ENCODE measurements around the gene HERC4. TPM values are rescaled to one million over a fixed set of nuclear protein-coding genes. Genes with fewer than 3 reads are reported as not detected.

Gene HERC4
- polyA plus RNA-seq, 1 donor from 2014 or later: 45.6 TPM

GRCh38 chr10:68043030-68043429, 32.1 kb downstream of the HERC4 start:
- H3K9me2 ChIP-seq (ENCODE audit: insufficient read depth, low read length): no peaks in the 10 kb centered on the region
- no peaks in the 10 kb centered on the region for H4K20me1 ChIP-seq (ENCODE audit: insufficient read depth)
- no peaks in the 10 kb centered on the region for H3F3A ChIP-seq (ENCODE audit: insufficient read depth, low read length, poor library complexity, severe bottlenecking)
- no peak overlapping the region for H3K9ac ChIP-seq (ENCODE audit: low read length)
- H3K36me3 ChIP-seq (ENCODE audit: insufficient read depth, low read length): no peaks in the 10 kb centered on the region
- H3K27ac ChIP-seq (ENCODE audit: low read length): no peak overlapping the region
- H3K9me3 ChIP-seq (ENCODE audit: low read length): no peaks in the 10 kb centered on the region
- H3K4me3 ChIP-seq (ENCODE audit: low read length): no peak overlapping the region
- no peak overlapping the region for H2AFZ ChIP-seq (ENCODE audit: low read depth, low read length)
- H3K27me3 ChIP-seq (ENCODE audit: insufficient read depth, low read depth, low read length): no peaks in the 10 kb centered on the region
- no peak overlapping the region for H3K4me2 ChIP-seq (ENCODE audit: low read length)
- TF ChIP-seq MXI1 (conservative IDR thresholded peaks at IDR 0.05; ENCODE audit: poor library complexity, severe bottlenecking): no peak
- TF ChIP-seq REST (IDR thresholded peaks at IDR 0.05; ENCODE audit: borderline replicate concordance): no peak
- no peak for TF ChIP-seq POLR2AphosphoS5 (IDR thresholded peaks at IDR 0.05)
- TF ChIP-seq EZH2 (IDR thresholded peaks at IDR 0.05; ENCODE audit: borderline replicate concordance, insufficient read depth, low read length, poor library complexity, severe bottlenecking): no peak
- no peak for TF ChIP-seq EP300 (conservative IDR thresholded peaks at IDR 0.05; ENCODE audit: poor library complexity, severe bottlenecking)
- TF ChIP-seq CTCF (IDR thresholded peaks at IDR 0.05; ENCODE audit: poor library complexity, severe bottlenecking): no peak
- TF ChIP-seq SMC3 (conservative IDR thresholded peaks at IDR 0.05; ENCODE audit: poor library complexity): no peak
- no peak for TF ChIP-seq RAD21 (conservative IDR thresholded peaks at IDR 0.05)
- no peaks in the 10 kb centered on the region for H3K79me2 ChIP-seq (replicated peaks; ENCODE audit: insufficient read depth, low read length)

GRCh38 chr10:68032113-68032512, 43.0 kb downstream of the HERC4 start:
- TF ChIP-seq MXI1 (conservative IDR thresholded peaks at IDR 0.05; ENCODE audit: poor library complexity, severe bottlenecking): no peak
- Histone ChIP-seq H3K4me3 (ENCODE audit: low read length) (no peak overlapping the region), H3K27ac (ENCODE audit: low read length) (no peak overlapping the region), H3K4me2 (ENCODE audit: low read length) (no peak overlapping the region), H3K9ac (ENCODE audit: low read length) (no peak overlapping the region), H3K9me2 (ENCODE audit: insufficient read depth, low read length) (no peaks in the 10 kb centered on the region), H3K36me3 (ENCODE audit: insufficient read depth, low read length) (no peaks in the 10 kb centered on the region), H4K20me1 (ENCODE audit: insufficient read depth) (no peaks in the 10 kb centered on the region), H3K9me3 (ENCODE audit: low read length) (no peaks in the 10 kb centered on the region), H3F3A (ENCODE audit: insufficient read depth, low read length, poor library complexity, severe bottlenecking) (no peaks in the 10 kb centered on the region), H3K27me3 (ENCODE audit: insufficient read depth, low read depth, low read length) (no peaks in the 10 kb centered on the region), H3K79me2 (replicated peaks; ENCODE audit: insufficient read depth, low read length) (no peaks in the 10 kb centered on the region), H2AFZ (ENCODE audit: low read depth, low read length) (no peak overlapping the region)

GRCh38 chr10:68027429-68027828, 47.7 kb downstream of the HERC4 start:
- H3K27me3 ChIP-seq (ENCODE audit: insufficient read depth, low read depth, low read length): no peaks in the 10 kb centered on the region
- no peaks in the 10 kb centered on the region for H3K79me2 ChIP-seq (replicated peaks; ENCODE audit: insufficient read depth, low read length)
- no peak overlapping the region for H2AFZ ChIP-seq (ENCODE audit: low read depth, low read length)
- H4K20me1 ChIP-seq (ENCODE audit: insufficient read depth): no peaks in the 10 kb centered on the region
- H3F3A ChIP-seq (ENCODE audit: insufficient read depth, low read length, poor library complexity, severe bottlenecking): no peaks in the 10 kb centered on the region
- H3K9me3 ChIP-seq (ENCODE audit: low read length): no peaks in the 10 kb centered on the region
- no peak for TF ChIP-seq EZH2 (IDR thresholded peaks at IDR 0.05; ENCODE audit: borderline replicate concordance, insufficient read depth, low read length, poor library complexity, severe bottlenecking)
- TF ChIP-seq REST (IDR thresholded peaks at IDR 0.05; ENCODE audit: borderline replicate concordance): no peak
- no peak for TF ChIP-seq MXI1 (conservative IDR thresholded peaks at IDR 0.05; ENCODE audit: poor library complexity, severe bottlenecking)
- no peak for TF ChIP-seq RAD21 (conservative IDR thresholded peaks at IDR 0.05)
- no peak for TF ChIP-seq EP300 (conservative IDR thresholded peaks at IDR 0.05; ENCODE audit: poor library complexity, severe bottlenecking)
- TF ChIP-seq SMC3 (conservative IDR thresholded peaks at IDR 0.05; ENCODE audit: poor library complexity): no peak
- TF ChIP-seq CTCF (IDR thresholded peaks at IDR 0.05; ENCODE audit: poor library complexity, severe bottlenecking): no peak
- no peak for TF ChIP-seq TAF1 (IDR thresholded peaks at IDR 0.05; ENCODE audit: low read depth)
- no peak for TF ChIP-seq POLR2AphosphoS5 (IDR thresholded peaks at IDR 0.05)
- H3K36me3 ChIP-seq (ENCODE audit: insufficient read depth, low read length): no peaks in the 10 kb centered on the region
- H3K4me2 ChIP-seq (ENCODE audit: low read length): no peak overlapping the region
- no peaks in the 10 kb centered on the region for H3K9me2 ChIP-seq (ENCODE audit: insufficient read depth, low read length)
- H3K27ac ChIP-seq (ENCODE audit: low read length): no peak overlapping the region
- no peak overlapping the region for H3K9ac ChIP-seq (ENCODE audit: low read length)
- H3K4me3 ChIP-seq (ENCODE audit: low read length): no peak overlapping the region
